HG02943 (cell line): Measurements from ENCODE around the gene ACBD3.

Experiments used
- ATAC-seq: cut with Tn5 transposase; IDR thresholded peaks from one replicate; pipeline ENCODE4 v1.9.1; 2021; ENCODE audit warnings: mild to moderate bottlenecking, low read depth, moderate library complexity; ENCODE audit not compliant: unreplicated experiment

Gene ACBD3

GRCh38 chr1:226186124-226187018 is at the start of gene ACBD3:
Gene ACBD3, minus strand, starts transcription at chr1:226186741. Its CDS starts 66 bp downstream, at chr1:226186675.
- ATAC-seq = peak; percentile 95

- ATAC-seq = no peak
Observed at GRCh38 chr1:226233806-226234205, 47.3 kb upstream of the ACBD3 start.

- no peak for ATAC-seq
Observed at GRCh38 chr1:226233293-226233692, 46.8 kb upstream of the ACBD3 start.

GRCh38 chr1:226226601-226227000 is 40.1 kb upstream of the ACBD3 start:
- ATAC-seq = no peak

- ATAC-seq = no peak
Observed at GRCh38 chr1:226223786-226224244, 37.3 kb upstream of the ACBD3 start.

GRCh38 chr1:226223157-226223785 is 36.7 kb upstream of the ACBD3 start, which contains the start of gene MIXL1:
Gene MIXL1, plus strand, starts transcription at chr1:226223664. Its CDS starts 18 bp downstream, at chr1:226223682.
- ATAC-seq = no peak

GRCh38 chr1:226222686-226223085 is 36.1 kb upstream of the ACBD3 start:
- no peak for ATAC-seq

GRCh38 chr1:226220473-226221189 is 34.1 kb upstream of the ACBD3 start:
- no peak for ATAC-seq

GRCh38 chr1:226217273-226217672 is 30.7 kb upstream of the ACBD3 start:
- ATAC-seq = no peak

GRCh38 chr1:226216056-226216455 is 29.5 kb upstream of the ACBD3 start:
- ATAC-seq = no peak

- no peak for ATAC-seq
Observed at GRCh38 chr1:226215239-226215638, 28.7 kb upstream of the ACBD3 start.

GRCh38 chr1:226212545-226212944 is 26.0 kb upstream of the ACBD3 start:
- no peak for ATAC-seq

- no peak for ATAC-seq
Observed at GRCh38 chr1:226211181-226211821, 24.8 kb upstream of the ACBD3 start.

GRCh38 chr1:226210571-226211176 is 24.1 kb upstream of the ACBD3 start:
- no peak for ATAC-seq

GRCh38 chr1:226209307-226210059 is 22.9 kb upstream of the ACBD3 start:
- no peak for ATAC-seq

GRCh38 chr1:226207048-226207447 is 20.5 kb upstream of the ACBD3 start:
- ATAC-seq = no peak

- no peak for ATAC-seq
Observed at GRCh38 chr1:226204198-226204597, 17.7 kb upstream of the ACBD3 start.

- ATAC-seq = no peak
Observed at GRCh38 chr1:226203655-226204054, 17.1 kb upstream of the ACBD3 start.

GRCh38 chr1:226203240-226203639 is 16.7 kb upstream of the ACBD3 start:
- no peak for ATAC-seq
